Measurements from ENCODE around the gene RBM28.

The RBM28 gene

GRCh38 chr7:128262273-128263028 is 81.3 kb downstream of the RBM28 start:
- DNase-seq (ENCODE audit: low read depth in 3 of 3), result no peak

GRCh38 chr7:128260069-128260795 is 83.5 kb downstream of the RBM28 start:
- no peak for DNase-seq (ENCODE audit: low read depth in 3 of 3)

GRCh38 chr7:128259131-128260061 is 84.3 kb downstream of the RBM28 start:
- DNase-seq (ENCODE audit: low read depth in 3 of 3), result no peak

- no peak for DNase-seq (ENCODE audit: low read depth in 3 of 3)
Observed at GRCh38 chr7:128257458-128257857, 86.2 kb downstream of the RBM28 start.

GRCh38 chr7:128255271-128255670 is 88.4 kb downstream of the RBM28 start:
- no peak for DNase-seq (ENCODE audit: low read depth in 3 of 3)

GRCh38 chr7:128254470-128254869 is 89.2 kb downstream of the RBM28 start:
- DNase-seq (ENCODE audit: low read depth in 3 of 3), result no peak

- no peak for DNase-seq (ENCODE audit: low read depth in 3 of 3)
Observed at GRCh38 chr7:128253701-128254100, 90.0 kb downstream of the RBM28 start.

- no peak for DNase-seq (ENCODE audit: low read depth in 3 of 3)
Observed at GRCh38 chr7:128251337-128251736, 92.4 kb downstream of the RBM28 start.

Data from stimulated activated CD4-positive, alpha-beta T cell treated with anti-CD3 and anti-CD28 coated beads, TNF-alpha, amount 100 ng/mL, for 48 hours (primary cell).